Keratinocyte (primary cell): ENCODE data around the gene PLEKHF1. TPM values are rescaled to one million over a fixed set of nuclear protein-coding genes. Genes with fewer than 3 reads are reported as not detected.
A peak's percentile ranks its signal among the peaks of the same experiment; 100 is the strongest.

ENCODE experiments used
- DNase-seq: peaks from one replicate; pipeline ENCODE4 v3.0.0-alpha.2; 2011; ENCODE audit warnings: low read depth, missing footprints, low spot score
- FAIRE-seq: peaks from 2 replicates; lab custom pipeline; 2011; peaks lifted over from hg19 to GRCh38; lab: Jason Lieb, UNC
- H2AFZ ChIP-seq: 2 replicates; pipeline ENCODE4 v1.6.0; 2012; ENCODE audit warnings: low read length, control low read depth, inconsistent platforms; ENCODE audit not compliant: control insufficient read depth
- H3K27ac ChIP-seq: 2 replicates; pipeline ENCODE4 v1.5.1; 2011; ENCODE audit warnings: low read length; ENCODE audit not compliant: control insufficient read depth, insufficient read depth
- H3K27me3 ChIP-seq: 3 replicates; pipeline ENCODE4 v1.6.0; 2011; ENCODE audit warnings: low read length; ENCODE audit not compliant: control insufficient read depth, insufficient read depth; ENCODE audit errors: extremely low read depth
- H3K36me3 ChIP-seq, 2 experiments: 2 replicates in 1 of 2; 3 replicates in 1 of 2; pipeline ENCODE4 v1.5.1; 2011; ENCODE audit warnings: low read length in 2 of 2, mild to moderate bottlenecking in 1 of 2; ENCODE audit not compliant: control insufficient read depth in 2 of 2, insufficient read depth in 2 of 2; ENCODE audit errors: extremely low read depth in 1 of 2
- H3K4me1 ChIP-seq: 3 replicates; pipeline ENCODE4 v1.5.1; 2011; ENCODE audit warnings: low read length; ENCODE audit not compliant: control insufficient read depth, insufficient read depth; ENCODE audit errors: extremely low read depth
- H3K4me2 ChIP-seq: 3 replicates; pipeline ENCODE4 v1.6.0; 2011; ENCODE audit warnings: low read depth, low read length; ENCODE audit not compliant: control insufficient read depth, insufficient read depth; ENCODE audit errors: extremely low read depth
- H3K4me3 ChIP-seq, 3 experiments: fragments of 200-600 bp in 1 of 3; sonication (generic) in 1 of 3; 2 replicates in 2 of 3; 3 replicates in 1 of 3; pipeline ENCODE4 v1.5.1; 2011 to 2016; ENCODE audit warnings: low read length in 3 of 3, mild to moderate bottlenecking in 3 of 3, control low read depth in 2 of 3, inconsistent platforms in 1 of 3, low read depth in 1 of 3, mixed read lengths in 1 of 3, mixed run types in 1 of 3, moderate library complexity in 1 of 3; ENCODE audit not compliant: control insufficient read depth in 2 of 3, insufficient read depth in 2 of 3; ENCODE audit errors: extremely low read depth in 1 of 3
- H3K79me2 ChIP-seq: 2 replicates; pipeline ENCODE4 v1.6.0; 2012; ENCODE audit warnings: low read length; ENCODE audit not compliant: control insufficient read depth, insufficient read depth
- H3K9ac ChIP-seq: 3 replicates; pipeline ENCODE4 v1.6.0; 2011; ENCODE audit warnings: low read length; ENCODE audit not compliant: control insufficient read depth, insufficient read depth; ENCODE audit errors: extremely low read depth
- H3K9me1 ChIP-seq: 3 replicates; pipeline ENCODE4 v1.6.0; 2011; ENCODE audit warnings: low read length; ENCODE audit not compliant: control insufficient read depth, insufficient read depth; ENCODE audit errors: extremely low read depth
- H3K9me3 ChIP-seq: 2 replicates; pipeline ENCODE4 v1.5.1; 2012; ENCODE audit warnings: low read depth, low read length; ENCODE audit not compliant: control insufficient read depth
- H4K20me1 ChIP-seq: 3 replicates; pipeline ENCODE4 v1.6.0; 2011; ENCODE audit warnings: low read length; ENCODE audit not compliant: control insufficient read depth, insufficient read depth; ENCODE audit errors: extremely low read depth
- EZH2 ChIP-seq: IDR thresholded peaks from one replicate; pipeline ENCODE4 v1.6.1; 2012; ENCODE audit warnings: inconsistent platforms, mild to moderate bottlenecking, low read length, moderate library complexity
- dilution Hi-C: fragments of 300-500 bp; cut with MboI; formaldehyde crosslinking; loops from one replicate; pipeline ENCODE4 v1.7.0; 2020; ENCODE audit warnings: low sequenced_read_pairs; ENCODE audit not compliant: extremely low pct_ligation_motif_present
- polyA plus RNA-seq, 5 experiments: library from polyadenylated mRNA; depleted of rRNA in 3 of 5; stranded (reverse) in 3 of 5; stranded (forward) in 1 of 5; unstranded in 1 of 5; fragments of >200 nt; gene quantifications; 1 replicate in 1 of 5; 2 replicates in 3 of 5; 3 replicates in 1 of 5; pipeline versions ENCODE4 v1.2.1 to v1.2.3, GENCODE V29; 2011 to 2012; ENCODE audit warnings: missing spikeins in 2 of 5, low read depth in 1 of 5, low replicate concordance in 1 of 5
- TF ChIP-seq, protein P1 (sequence below), 3 experiments: IDR thresholded peaks in 1 of 3; conservative IDR thresholded peaks in 1 of 3; optimal IDR thresholded peaks in 1 of 3; 2 replicates in 2 of 3; 3 replicates in 1 of 3; pipeline versions ENCODE3 to v1.5.1; 2011; ENCODE audit warnings: low read length in 3 of 3, mild to moderate bottlenecking in 3 of 3, moderate library complexity in 2 of 3, control low read depth in 1 of 3, inconsistent platforms in 1 of 3; ENCODE audit not compliant: insufficient read depth in 2 of 3; ENCODE audit errors: extremely low read depth in 1 of 3

PLEKHF1 gene
- polyA plus RNA-seq, 1 donor (not counting 4 experiments of a cell fraction or from before 2014, with no cell fraction given): 9.4 TPM

GRCh38 chr19:29687244-29687896 is 22.1 kb downstream of the PLEKHF1 start:
- no peaks in the 10 kb centered on the region for H3K79me2 ChIP-seq
- H3K9me1 ChIP-seq: no peaks in the 10 kb centered on the region
- H3K36me3 ChIP-seq: no peaks in the 10 kb centered on the region
- peaks cover 3% of the 10 kb centered on the region for H3K9me3 ChIP-seq
- H3K9ac ChIP-seq: no peak overlapping the region
- no peak overlapping the region for H3K4me3 ChIP-seq
- H4K20me1 ChIP-seq: no peaks in the 10 kb centered on the region
- no peak for FAIRE-seq
- no peak overlapping the region for H3K4me2 ChIP-seq
- no peak for DNase-seq
- H2AFZ ChIP-seq: no peak overlapping the region
- TF ChIP-seq, protein P1, sequence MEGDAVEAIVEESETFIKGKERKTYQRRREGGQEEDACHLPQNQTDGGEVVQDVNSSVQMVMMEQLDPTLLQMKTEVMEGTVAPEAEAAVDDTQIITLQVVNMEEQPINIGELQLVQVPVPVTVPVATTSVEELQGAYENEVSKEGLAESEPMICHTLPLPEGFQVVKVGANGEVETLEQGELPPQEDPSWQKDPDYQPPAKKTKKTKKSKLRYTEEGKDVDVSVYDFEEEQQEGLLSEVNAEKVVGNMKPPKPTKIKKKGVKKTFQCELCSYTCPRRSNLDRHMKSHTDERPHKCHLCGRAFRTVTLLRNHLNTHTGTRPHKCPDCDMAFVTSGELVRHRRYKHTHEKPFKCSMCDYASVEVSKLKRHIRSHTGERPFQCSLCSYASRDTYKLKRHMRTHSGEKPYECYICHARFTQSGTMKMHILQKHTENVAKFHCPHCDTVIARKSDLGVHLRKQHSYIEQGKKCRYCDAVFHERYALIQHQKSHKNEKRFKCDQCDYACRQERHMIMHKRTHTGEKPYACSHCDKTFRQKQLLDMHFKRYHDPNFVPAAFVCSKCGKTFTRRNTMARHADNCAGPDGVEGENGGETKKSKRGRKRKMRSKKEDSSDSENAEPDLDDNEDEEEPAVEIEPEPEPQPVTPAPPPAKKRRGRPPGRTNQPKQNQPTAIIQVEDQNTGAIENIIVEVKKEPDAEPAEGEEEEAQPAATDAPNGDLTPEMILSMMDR (optimal IDR thresholded peaks at IDR 0.05 in 1 of 3, IDR thresholded peaks at IDR 0.05 in 1 of 3, conservative IDR thresholded peaks at IDR 0.05 in 1 of 3; ENCODE audit: extremely low read depth in 1 of 3, insufficient read depth in 2 of 3, low read length in 3 of 3): no peak
- no peak for TF ChIP-seq EZH2
- peak overlapping the region; percentile 2 for H3K27ac ChIP-seq
- H3K27me3 ChIP-seq: no peaks in the 10 kb centered on the region
- dilution Hi-C loops: no loop called here
- peaks cover 5% of the 10 kb centered on the region for H3K4me1 ChIP-seq

GRCh38 chr19:29687897-29688728 is 22.9 kb downstream of the PLEKHF1 start:
- Histone ChIP-seq H3K27ac (no peak overlapping the region), H4K20me1 (no peaks in the 10 kb centered on the region), H3K4me2 (no peak overlapping the region), H3K36me3 (no peaks in the 10 kb centered on the region), H3K4me1 (peaks cover 5% of the 10 kb centered on the region), H3K27me3 (no peaks in the 10 kb centered on the region), H3K9me1 (no peaks in the 10 kb centered on the region), H3K9me3 (peaks cover 3% of the 10 kb centered on the region), H3K4me3 (no peak overlapping the region), H3K79me2 (no peaks in the 10 kb centered on the region), H3K9ac (no peak overlapping the region), H2AFZ (no peak overlapping the region)
- dilution Hi-C loops: no loop called here
- TF ChIP-seq EZH2: no peak
- TF ChIP-seq, protein P1 (optimal IDR thresholded peaks at IDR 0.05 in 1 of 3, IDR thresholded peaks at IDR 0.05 in 1 of 3, conservative IDR thresholded peaks at IDR 0.05 in 1 of 3; ENCODE audit: extremely low read depth in 1 of 3, insufficient read depth in 2 of 3, low read length in 3 of 3): no peak
- DNase-seq (no peak), FAIRE-seq (no peak)
